ENCODE measurements around the gene PHYHD1.

PHYHD1 gene

GRCh38 chr9:128987805-128988204 is 67.0 kb downstream of the PHYHD1 start:
- DNase-seq, result no peak

Data from NCI-H1694 (cell line).